Loucy (cell line): ENCODE results near the gene RAC3.
A peak's percentile ranks its signal among the peaks of the same experiment; 100 is the strongest.

Experiments used
- H2AFZ ChIP-seq: fragments of 200-600 bp; sonication (generic); 2 replicates; pipeline ENCODE4 v1.6.0; 2016; ENCODE audit warnings: antibody characterized with exemption, mild to moderate bottlenecking, low read length, moderate library complexity
- H3F3A ChIP-seq: fragments of 200-600 bp; 2 replicates; pipeline ENCODE4 v1.6.0; 2016; ENCODE audit warnings: antibody characterized with exemption, low read depth, mild to moderate bottlenecking
- H3K27me3 ChIP-seq: fragments of 200-600 bp; sonication (generic); 2 replicates; pipeline ENCODE4 v1.6.1; 2014; ENCODE audit warnings: low read length, mild to moderate bottlenecking; ENCODE audit not compliant: insufficient read depth, poor library complexity, severe bottlenecking
- H3K36me3 ChIP-seq: fragments of 200-600 bp; sonication (generic); 2 replicates; pipeline ENCODE4 v1.6.1; 2016; ENCODE audit warnings: low read length; ENCODE audit not compliant: insufficient read depth
- H3K4me1 ChIP-seq: fragments of 200-600 bp; sonication (generic); 2 replicates; pipeline ENCODE4 v1.5.1; 2014; ENCODE audit warnings: low read length, mild to moderate bottlenecking; ENCODE audit not compliant: insufficient read depth, poor library complexity, severe bottlenecking
- H3K4me2 ChIP-seq: fragments of 200-600 bp; sonication (generic); 2 replicates; pipeline ENCODE4 v1.6.0; 2014; ENCODE audit warnings: antibody characterized with exemption, low read length, low read depth, mild to moderate bottlenecking; ENCODE audit not compliant: poor library complexity, severe bottlenecking
- H3K4me3 ChIP-seq: fragments of 200-600 bp; sonication (generic); 2 replicates; pipeline ENCODE4 v1.5.1; 2014; ENCODE audit warnings: low read length, mild to moderate bottlenecking, mixed read lengths; ENCODE audit not compliant: poor library complexity, severe bottlenecking
- H3K79me2 ChIP-seq: fragments of 200-600 bp; sonication (generic); 2 replicates; pipeline ENCODE4 v1.6.1; 2014; ENCODE audit warnings: low read length; ENCODE audit not compliant: insufficient read depth
- H3K9ac ChIP-seq: fragments of 200-600 bp; sonication (generic); 2 replicates; pipeline ENCODE4 v1.6.0; 2014; ENCODE audit warnings: mild to moderate bottlenecking, low read depth, low read length, moderate library complexity; ENCODE audit not compliant: poor library complexity, severe bottlenecking
- H3K9me2 ChIP-seq: fragments of 200-600 bp; sonication (generic); replicated peaks from 2 replicates; pipeline ENCODE4 v1.6.1; 2016; ENCODE audit warnings: low read depth, low read length, mixed read lengths
- H3K9me3 ChIP-seq: fragments of 200-600 bp; sonication (generic); 2 replicates; pipeline ENCODE4 v1.6.1; 2014; ENCODE audit warnings: mild to moderate bottlenecking, antibody characterized with exemption, low read length, low read depth; ENCODE audit not compliant: insufficient read depth
- H4K20me1 ChIP-seq: fragments of 200-600 bp; sonication (generic); 2 replicates; pipeline ENCODE4 v1.6.0; 2014; ENCODE audit warnings: antibody characterized with exemption, low read length, mild to moderate bottlenecking; ENCODE audit not compliant: insufficient read depth, poor library complexity, severe bottlenecking
- EZH2phosphoT487 ChIP-seq: fragments of 200-600 bp; IDR thresholded peaks from 2 replicates; pipeline ENCODE4 v1.6.1; 2018; ENCODE audit warnings: antibody characterized with exemption, mild to moderate bottlenecking, moderate library complexity, borderline replicate concordance
- TF ChIP-seq, protein P1 (sequence below): fragments of 200-600 bp; sonication (generic); conservative IDR thresholded peaks from 2 replicates; pipeline ENCODE4 v1.5.1; 2014; ENCODE audit warnings: mild to moderate bottlenecking, antibody characterized with exemption, low read length

Gene RAC3

GRCh38 chr17:82053130-82053529 lies 21.7 kb downstream of the RAC3 start:
- H2AFZ ChIP-seq = no peak overlapping the region
- H3K9me3 ChIP-seq = no peaks in the 10 kb centered on the region
- H3K9me2 ChIP-seq = no peaks in the 10 kb centered on the region
- peak overlapping the region; percentile 93 for H3K4me3 ChIP-seq
- H3K27me3 ChIP-seq = no peaks in the 10 kb centered on the region
- peaks cover 21% of the 10 kb centered on the region; the same call in 1 of the 2 replicates for H3K36me3 ChIP-seq
- H3K9ac ChIP-seq = peak overlapping the region; percentile 70
- H4K20me1 ChIP-seq = peaks cover 11% of the 10 kb centered on the region
- peaks cover 28% of the 10 kb centered on the region for H3K79me2 ChIP-seq
- H3K4me2 ChIP-seq = peak overlapping the region; percentile 71
- no peaks in the 10 kb centered on the region for H3F3A ChIP-seq
- TF ChIP-seq, protein P1, sequence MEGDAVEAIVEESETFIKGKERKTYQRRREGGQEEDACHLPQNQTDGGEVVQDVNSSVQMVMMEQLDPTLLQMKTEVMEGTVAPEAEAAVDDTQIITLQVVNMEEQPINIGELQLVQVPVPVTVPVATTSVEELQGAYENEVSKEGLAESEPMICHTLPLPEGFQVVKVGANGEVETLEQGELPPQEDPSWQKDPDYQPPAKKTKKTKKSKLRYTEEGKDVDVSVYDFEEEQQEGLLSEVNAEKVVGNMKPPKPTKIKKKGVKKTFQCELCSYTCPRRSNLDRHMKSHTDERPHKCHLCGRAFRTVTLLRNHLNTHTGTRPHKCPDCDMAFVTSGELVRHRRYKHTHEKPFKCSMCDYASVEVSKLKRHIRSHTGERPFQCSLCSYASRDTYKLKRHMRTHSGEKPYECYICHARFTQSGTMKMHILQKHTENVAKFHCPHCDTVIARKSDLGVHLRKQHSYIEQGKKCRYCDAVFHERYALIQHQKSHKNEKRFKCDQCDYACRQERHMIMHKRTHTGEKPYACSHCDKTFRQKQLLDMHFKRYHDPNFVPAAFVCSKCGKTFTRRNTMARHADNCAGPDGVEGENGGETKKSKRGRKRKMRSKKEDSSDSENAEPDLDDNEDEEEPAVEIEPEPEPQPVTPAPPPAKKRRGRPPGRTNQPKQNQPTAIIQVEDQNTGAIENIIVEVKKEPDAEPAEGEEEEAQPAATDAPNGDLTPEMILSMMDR = no peak
- no peak for TF ChIP-seq EZH2phosphoT487
- peaks cover 21% of the 10 kb centered on the region for H3K4me1 ChIP-seq

GRCh38 chr17:82053556-82054263 lies 22.2 kb downstream of the RAC3 start:
- Histone ChIP-seq H3F3A (no peaks in the 10 kb centered on the region), H3K9ac (peak overlapping the region; percentile 70), H3K27me3 (no peaks in the 10 kb centered on the region), H3K79me2 (peaks cover 28% of the 10 kb centered on the region), H4K20me1 (peaks cover 11% of the 10 kb centered on the region), H3K36me3 (peaks cover 23% of the 10 kb centered on the region; the same call in 1 of the 2 replicates), H3K4me3 (peak overlapping the region; percentile 93), H3K4me1 (peaks cover 21% of the 10 kb centered on the region), H3K4me2 (peak overlapping the region; percentile 71), H3K9me3 (no peaks in the 10 kb centered on the region), H3K9me2 (no peaks in the 10 kb centered on the region), H2AFZ (no peak overlapping the region)
- TF ChIP-seq, protein P1 = no peak
- TF ChIP-seq EZH2phosphoT487 = no peak

GRCh38 chr17:82054351-82055022 lies 23.0 kb downstream of the RAC3 start:
- Histone ChIP-seq H3K9me3 (no peaks in the 10 kb centered on the region), H3F3A (no peaks in the 10 kb centered on the region), H3K4me2 (no peak overlapping the region), H3K4me1 (peaks cover 21% of the 10 kb centered on the region), H3K36me3 (peaks cover 29% of the 10 kb centered on the region; the same call in 1 of the 2 replicates), H3K27me3 (no peaks in the 10 kb centered on the region), H3K9me2 (no peaks in the 10 kb centered on the region), H2AFZ (no peak overlapping the region), H3K4me3 (no peak overlapping the region), H3K9ac (no peak overlapping the region), H4K20me1 (peaks cover 11% of the 10 kb centered on the region), H3K79me2 (peaks cover 28% of the 10 kb centered on the region)
- TF ChIP-seq, protein P1 = no peak
- TF ChIP-seq EZH2phosphoT487 = no peak
